T follicular helper cell (primary cell): ENCODE results near the gene CCNY.
"Not testable (repeated sequence)": the region's sequence is repeated elsewhere in the genome, so short reads cannot be mapped to it uniquely, and the experiment has no call there.

Experiments used
- DNase-seq: peaks from one replicate; pipeline ENCODE4 v3.0.0-alpha.2; 2020; ENCODE audit warnings: low read depth

CCNY gene

GRCh38 chr10:35406003-35406630 is 69.8 kb downstream of the CCNY start:
- not testable (repeated sequence) for DNase-seq

DNA sequence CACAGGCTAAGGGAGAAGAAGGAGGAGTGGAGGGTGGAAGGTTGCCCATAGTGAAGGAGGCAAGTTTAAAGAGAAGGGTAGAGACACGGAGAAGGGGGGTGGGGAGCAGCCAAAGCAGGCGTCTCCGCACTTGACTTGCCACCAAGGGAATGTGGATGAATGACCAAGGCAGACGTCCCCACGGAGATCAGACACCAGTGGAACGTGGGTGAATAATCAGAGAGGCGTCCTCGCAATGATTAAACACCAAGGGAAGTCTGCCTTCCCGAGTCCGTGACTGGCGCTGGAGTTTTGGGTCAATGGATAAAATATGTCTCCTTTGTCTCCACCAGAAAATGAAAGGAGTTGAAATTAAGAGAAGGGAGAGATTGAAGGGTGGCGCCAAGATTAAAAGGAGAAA is 71.4 kb downstream of the CCNY start:
- not testable (repeated sequence) for DNase-seq

GRCh38 chr10:35409094-35409582 is 72.8 kb downstream of the CCNY start:
- DNase-seq, result no peak

GRCh38 chr10:35409808-35410207 is 73.5 kb downstream of the CCNY start:
- no peak for DNase-seq

GRCh38 chr10:35412003-35412723 is 75.9 kb downstream of the CCNY start:
- DNase-seq, result no peak

DNA sequence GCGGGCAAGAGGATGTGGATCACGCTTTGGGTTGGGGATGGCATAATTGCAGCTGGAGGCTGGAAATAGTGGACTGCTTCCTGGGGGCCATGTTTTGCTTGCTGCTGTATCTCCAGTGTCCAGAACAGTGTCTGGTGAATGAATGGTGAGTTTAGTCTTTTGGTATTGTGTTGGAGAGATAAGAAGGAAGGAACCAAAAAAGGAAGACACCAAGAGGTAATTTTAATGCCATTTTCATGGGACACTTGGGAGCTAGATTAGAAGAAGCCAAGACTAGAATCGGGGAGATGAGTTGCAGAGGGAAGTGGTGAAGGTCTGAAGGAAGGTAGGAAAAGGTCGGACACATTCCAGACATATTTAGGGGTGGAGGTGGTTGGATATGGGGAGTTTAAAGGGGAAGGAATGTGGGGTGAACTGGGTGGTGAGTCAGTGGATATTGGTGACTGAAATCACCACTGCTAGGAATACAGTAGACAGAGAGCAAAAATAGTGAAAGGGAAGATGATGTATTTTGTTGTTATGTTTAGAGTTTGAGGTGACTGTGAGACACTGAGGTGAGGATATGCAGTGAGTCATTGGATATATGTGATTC is 76.7 kb downstream of the CCNY start:
- DNase-seq, result no peak

GRCh38 chr10:35413985-35414861 is 77.9 kb downstream of the CCNY start:
- no peak for DNase-seq

GRCh38 chr10:35415505-35415904 is 79.2 kb downstream of the CCNY start:
- no peak for DNase-seq

GRCh38 chr10:35416619-35417312 is 80.5 kb downstream of the CCNY start:
- no peak for DNase-seq

DNA sequence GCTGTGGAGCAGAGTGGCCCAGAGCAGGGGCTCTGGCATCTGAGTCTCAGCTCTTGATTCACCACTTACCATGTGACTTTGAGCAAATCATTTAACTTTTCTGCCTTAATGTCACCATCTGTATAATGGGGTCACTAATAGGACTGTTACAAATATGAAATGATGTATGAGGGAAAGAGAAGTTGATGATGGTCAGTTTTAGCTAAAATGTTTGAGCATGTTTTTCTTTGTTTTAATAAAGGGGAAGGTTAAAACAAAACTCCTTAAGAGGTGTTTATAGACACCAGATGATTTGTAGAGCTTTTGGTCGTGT is 81.0 kb downstream of the CCNY start:
- DNase-seq, result no peak

DNA sequence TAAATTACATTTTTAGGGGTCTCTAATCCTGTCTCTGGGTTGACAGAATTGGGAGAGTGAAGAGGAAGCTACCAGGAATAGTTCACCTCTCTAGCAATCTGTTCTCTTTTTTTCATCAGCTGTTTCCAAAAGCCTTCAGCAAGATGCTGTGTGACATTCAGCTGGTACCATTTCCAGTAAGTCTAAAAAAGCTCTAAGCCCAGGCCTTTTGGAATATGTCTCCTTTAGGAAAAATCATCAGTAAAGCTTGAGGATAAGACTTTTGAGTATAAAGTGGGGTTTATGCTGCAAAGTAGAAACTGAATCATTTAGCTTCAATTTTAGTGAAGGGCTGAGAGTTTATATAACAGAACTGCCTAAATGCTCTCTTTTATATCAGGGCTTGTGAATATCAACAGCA is 81.5 kb downstream of the CCNY start:
- no peak for DNase-seq

DNA sequence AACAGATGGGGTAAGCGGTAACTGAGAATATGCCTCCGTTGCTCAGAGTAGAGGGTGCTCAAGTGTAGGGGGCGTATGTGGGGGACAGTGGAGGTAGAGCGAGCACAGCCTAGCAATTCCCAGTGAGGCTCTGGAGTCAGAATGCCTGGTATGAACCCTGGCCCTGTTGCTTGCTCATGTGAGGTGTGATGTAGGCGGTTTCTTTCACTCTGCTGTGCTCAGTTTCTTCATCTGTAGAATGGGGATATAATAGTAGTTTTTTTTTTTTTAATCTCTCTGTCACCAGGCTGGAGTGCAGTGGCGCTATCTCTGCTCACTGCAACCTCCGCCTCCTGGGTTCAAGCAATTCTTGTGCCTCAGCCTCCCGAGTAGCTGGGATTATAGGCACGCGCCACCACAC is 82.3 kb downstream of the CCNY start:
- DNase-seq, result not testable (repeated sequence)

DNA sequence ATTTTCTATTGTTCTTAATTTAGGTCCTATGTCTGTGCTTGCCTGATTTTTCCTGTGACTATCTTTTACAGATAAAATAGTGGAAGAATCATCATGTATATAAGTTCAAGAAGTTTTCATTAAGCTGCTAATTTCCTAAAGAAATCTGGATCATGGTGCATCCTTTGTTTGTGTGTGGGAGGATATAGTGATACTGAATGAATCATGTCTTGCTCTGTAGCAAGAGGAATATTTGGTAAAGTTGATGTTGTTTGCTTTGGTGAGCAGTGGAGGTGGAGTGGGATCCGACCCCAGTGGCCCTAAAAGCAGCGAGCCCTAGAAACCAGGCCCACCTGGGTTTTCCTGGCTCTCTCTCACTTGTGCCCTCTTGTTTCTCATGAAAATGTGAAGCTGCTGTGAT is 83.7 kb downstream of the CCNY start:
- DNase-seq, result no peak

DNA sequence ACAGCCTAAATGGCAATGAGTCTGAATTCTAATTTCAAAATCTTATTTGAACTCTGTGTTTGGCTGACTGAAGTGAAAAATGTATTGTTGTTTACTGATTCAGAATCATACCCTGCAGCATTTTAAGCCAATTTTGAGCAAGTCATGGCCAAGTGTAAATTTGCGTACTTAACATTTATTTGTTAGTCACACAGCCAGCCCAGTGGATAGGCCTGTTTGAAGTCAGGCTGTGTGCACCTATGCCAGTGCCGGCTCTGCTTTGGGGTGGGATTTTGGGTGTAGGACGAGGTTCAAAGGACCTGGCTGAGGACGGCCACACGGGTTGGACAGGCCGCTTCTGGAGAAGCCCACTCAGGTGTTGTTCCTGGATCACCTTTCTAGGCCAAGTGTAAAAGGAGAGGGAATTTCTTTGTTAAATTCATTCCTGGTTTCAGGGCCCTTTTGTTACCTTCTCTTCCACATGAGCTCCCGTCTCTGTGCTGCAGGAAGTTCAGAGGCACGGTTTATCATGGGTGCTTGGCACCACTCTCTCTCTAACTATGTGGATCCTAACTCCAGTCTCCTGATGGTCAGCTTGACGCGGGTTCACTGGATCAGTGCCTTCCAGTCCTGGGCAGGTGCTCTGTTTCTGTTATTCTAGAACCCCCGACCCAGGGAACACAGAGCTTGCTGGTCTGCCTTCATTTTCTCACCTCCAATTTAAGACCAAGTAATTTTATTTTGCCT is 84.7 kb downstream of the CCNY start:
- DNase-seq, result no peak

DNA sequence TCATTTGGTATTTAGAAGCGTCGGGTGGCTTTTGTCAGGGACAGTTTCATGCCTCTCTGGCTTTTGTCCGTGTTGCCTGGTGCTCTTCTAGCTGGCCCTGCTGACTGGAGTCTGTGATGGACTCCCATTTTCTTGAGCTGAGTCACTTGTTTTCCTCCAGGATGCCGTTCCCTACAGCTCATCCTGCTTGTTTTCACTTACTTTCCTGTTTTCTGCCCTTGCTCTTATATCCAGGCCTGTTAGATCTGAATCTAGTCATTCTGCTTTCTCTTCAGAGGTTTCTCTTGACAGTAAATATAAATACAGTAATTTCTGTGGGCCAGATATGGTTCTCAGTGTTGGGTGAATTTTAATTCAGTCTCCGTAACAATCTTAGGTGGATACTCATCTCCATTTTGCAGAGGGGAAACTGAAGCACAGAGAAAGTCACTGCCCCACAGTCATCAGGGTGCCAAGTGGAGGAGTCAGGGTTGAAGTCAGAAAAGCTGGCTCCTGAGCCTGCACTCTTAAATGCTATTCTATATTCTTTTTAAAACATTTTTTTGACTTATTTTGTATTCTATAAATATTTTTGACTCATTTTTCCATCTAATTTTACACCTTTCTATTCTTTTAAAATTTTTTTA is 85.4 kb downstream of the CCNY start:
- DNase-seq, result no peak

DNA sequence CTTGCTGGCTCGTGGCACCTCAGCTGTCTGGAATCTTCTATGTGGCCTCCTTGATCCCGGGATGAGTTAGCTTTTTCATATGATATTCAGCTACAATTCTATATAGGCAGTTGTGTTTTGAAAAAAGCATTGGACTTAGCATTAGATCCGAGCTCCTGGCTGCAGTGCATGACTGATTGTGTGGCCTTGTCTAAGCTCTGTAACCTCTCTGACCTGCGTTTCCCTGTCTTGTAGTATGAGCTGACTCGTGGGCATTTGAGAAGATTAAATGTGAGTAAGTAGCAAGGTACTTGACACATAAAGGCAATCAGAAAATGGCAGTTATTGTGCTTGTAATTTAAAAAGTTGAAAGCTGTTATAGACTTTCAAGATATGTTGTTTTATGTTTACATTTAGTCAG is 85.9 kb downstream of the CCNY start:
- DNase-seq, result no peak

DNA sequence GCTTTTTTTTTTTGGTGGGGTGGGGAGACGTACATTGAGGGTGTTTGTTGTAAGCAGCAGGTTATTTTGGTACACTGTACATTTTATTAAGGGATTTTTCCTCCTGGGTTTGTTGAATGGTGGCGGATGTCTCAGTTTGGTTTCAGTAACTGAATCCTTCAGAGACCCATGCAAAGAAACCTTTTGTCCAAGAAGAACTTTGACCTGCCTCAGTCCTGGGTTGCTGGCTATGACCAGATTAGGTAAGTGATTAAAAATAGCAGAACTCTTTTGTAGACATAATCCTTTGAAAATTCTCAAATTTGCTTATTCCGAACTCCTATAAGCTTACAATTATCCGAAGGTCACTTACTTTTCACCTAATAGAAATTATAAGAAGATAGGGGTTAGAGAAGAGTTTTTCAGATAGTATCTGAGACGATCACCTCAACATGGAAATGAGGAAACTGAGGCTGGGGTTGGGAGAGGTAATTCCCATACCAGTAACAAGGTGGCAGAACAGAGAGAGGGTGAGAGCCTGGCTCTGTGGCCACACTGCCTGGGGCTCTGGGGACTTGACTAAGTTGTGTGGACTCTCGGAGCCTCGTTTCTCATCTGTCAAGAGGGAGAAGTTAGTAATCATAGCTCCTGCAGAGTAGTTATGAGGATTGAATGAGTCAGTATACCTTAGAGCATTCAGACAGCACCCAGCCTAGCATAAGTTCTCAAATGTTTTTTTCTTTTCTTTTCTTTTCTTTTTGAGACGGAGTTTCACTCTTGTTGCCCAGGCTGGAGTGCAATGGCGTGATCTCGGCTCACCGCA is 87.4 kb downstream of the CCNY start:
- no peak for DNase-seq

DNA sequence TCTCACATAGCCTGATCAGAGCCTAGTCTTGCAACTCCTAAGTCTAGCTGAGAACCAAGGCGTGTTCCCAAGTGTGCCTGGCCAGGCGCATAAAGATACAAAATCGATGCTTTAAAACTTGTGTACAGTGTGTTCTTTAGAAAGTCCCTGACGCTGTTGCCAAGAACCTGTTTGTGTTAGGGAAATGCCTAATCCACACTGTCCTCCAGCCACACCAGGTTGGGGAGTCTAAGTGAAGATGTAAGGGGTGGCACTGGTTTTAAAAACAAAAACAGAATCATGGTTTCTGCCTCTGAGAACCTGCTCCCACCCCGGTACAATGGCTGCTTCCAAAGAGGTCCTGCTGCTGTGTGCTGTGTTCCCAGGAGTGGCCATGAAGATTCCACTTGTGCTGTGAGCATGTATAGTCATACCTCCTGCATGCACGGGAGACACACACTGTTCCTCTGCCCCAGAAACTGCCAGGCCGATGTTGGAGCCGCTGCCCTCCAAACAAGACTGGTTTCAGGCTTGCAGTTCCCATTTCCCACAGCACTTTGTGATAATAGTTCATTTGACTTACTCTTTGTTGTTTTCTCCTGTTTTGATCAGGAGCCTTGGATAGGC is 88.5 kb downstream of the CCNY start:
- DNase-seq, result no peak

DNA sequence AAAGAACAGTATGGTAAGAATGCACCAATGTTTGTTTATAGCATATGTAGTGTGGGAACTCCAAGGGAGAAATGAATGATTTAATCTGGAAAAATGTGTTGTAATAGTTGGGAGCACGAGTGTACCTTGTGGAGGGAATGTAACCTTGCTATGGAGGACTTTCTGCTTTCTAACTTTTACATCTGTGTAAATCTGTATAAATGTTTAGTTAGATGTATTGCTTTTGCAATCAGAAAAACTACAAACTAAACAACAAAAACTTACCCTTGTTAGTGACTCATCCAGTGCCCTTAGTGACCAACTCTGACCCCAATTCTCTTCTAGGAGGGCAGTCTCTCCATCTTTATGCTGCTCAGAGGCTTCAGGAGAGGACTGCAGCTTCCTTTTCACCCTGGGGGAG is 89.3 kb downstream of the CCNY start:
- DNase-seq, result no peak
